ENCODE measurements around the gene SP3. TPM values are rescaled to one million over a fixed set of nuclear protein-coding genes. Genes with fewer than 3 reads are reported as not detected.

The SP3 gene
- total RNA-seq, 1 donor from 2014 or later: 90.9 TPM

DNA sequence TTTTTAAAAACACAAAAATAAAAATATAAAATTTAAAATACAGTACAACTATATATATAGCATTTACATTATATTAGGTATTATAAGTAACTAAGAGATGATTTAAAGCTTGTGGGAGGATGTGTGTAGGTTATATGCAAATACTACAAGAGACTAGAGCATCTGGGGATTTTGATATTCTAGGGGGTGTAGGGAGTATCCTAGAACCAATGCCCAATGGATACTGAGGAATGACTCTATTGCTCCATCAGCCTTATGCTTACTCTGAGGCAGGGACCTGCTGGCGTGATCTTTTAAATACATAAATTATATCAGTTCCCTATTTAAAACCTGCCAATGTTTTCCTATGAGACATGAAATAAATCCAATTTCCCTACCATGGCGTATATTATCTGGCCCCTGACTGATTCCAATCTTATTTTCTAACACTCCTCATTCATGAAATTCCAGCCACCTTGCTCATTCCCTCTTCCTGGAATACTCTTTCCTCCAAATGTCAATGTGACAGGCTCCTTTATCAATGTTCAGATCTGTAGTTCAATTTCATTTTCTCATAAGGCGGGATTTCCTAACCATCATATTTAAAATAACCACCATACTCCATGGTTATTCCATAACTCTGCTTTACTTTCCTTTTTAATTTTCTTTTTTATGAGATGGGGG is 22.2 kb downstream of the SP3 start:
- no peak for DNase-seq (ENCODE audit: low read depth)

DNA sequence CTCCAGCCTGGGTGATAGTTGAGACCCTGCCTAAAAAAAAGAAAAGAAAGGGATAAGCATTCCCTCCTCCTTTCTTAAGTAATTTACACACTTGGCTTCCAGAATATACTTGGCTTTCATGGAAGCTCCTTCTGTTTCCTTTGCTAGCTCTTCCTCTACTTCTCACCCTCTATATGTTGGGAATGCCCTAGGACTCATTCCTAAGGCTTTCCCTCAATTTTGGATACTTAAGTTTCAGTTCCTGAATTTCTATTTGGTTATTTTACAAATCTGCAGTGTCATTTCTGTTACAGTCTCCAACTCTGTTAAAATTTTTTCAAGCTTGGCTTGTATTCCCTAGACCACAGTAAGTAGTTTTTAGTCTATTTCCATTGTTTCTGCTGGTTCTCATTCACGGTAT is 23.6 kb downstream of the SP3 start:
- DNase-seq (ENCODE audit: low read depth): peak; percentile 26

DNA sequence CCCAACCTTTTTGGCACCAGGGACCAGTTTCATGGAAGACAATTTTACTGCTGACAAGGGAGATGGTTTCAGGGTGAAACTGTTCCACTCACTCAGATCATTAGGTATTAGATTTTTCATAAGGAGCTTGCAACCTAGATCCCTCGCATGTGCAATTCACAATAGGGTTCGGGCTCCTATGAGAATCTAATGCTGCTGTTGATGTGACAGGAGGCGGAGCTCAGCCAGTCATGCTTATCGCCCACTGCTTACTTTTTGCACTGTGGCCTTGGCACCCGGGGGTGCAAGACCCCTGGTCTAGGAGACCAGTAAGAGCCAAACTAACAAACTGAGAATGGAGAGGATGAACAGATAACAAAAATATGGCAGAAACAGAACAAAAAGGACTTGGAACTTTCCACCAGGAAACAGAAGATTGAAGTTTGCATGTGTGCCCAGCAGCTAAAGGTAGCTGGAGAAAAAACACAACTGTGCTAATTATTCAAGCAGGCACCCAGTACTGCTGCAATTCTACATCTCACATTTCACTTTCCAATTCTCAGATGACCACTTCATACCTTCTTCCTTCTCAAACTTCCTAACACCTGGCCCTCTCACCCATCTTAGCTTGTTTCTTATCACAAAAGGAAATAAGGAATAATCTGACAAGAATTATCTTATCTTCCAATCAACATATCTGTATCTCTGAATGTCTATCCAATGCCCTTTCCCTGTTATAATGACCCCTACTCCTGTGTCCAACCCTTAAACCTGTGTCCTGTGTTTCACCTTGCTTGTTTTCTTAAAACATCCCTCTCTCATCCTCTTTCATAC is 24.8 kb downstream of the SP3 start:
- DNase-seq (ENCODE audit: low read depth): no peak

DNA sequence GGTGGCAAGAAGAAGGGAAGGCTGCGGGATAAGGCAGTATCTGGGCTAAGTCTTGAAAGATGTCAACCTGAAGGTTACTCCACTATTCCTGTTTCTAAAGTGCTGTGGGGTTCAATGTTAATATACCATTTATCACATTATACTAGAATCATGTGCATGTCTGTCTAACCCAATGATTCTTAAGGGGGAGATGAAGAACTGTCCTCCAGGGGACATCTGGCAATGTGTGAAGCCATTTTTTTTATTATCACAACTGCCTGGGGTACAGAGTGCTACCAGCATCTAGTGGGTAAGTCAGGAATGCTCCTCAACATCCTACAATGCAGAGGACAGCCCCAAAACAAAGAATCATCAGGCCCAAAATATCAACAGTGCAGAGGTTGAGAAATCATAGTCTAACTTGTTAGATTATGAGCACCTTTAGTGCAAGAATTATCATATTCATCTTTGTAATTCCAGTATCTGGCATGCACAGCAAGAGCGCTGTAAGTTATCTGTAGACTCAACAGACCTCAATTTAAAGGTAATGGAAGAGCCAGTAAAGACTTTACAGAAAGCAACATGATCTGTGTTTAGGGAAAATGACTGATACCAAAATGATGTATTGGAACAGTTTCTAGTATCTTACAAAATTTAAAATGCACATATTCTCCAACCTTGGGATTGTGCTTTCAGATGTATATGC is 26.3 kb downstream of the SP3 start:
- DNase-seq (ENCODE audit: low read depth): no peak

DNA sequence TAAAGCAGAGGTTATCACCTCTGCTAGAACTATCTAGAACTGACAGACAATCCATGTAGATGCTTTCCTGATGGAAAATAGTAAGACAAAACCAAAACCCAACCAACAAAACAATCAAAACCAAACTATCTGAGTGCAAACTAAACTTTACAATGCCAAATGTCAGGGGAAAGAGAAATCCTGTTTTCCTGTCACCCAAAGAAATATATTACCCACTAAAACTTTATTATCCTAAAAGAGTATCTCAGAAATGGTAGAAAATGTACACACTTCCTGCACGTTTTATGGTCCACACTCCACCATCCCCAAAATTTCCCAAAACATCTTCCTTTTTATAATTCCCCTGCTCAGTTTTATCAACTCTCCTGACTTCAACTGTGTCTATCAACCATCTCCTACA is 29.9 kb downstream of the SP3 start:
- DNase-seq (ENCODE audit: low read depth): no peak

DNA sequence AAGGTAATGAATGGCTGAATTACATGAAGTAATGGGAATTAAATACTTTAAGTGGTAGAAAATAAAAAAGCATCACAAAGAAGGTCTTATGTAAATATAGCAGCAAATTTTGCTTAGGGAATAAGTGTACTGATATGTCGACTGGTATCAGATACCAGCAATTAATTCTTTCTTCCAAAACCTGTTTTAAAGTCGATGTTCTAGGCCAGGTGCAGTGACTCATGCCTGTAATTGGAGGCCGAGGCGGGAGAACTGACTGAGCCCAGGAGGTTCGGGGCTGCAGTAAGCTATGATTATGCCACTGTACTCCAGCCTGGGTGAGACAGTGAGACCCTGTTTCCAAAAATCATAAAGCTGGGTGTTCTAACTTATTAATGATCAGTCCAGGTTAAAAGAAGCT is 30.3 kb downstream of the SP3 start:
- DNase-seq (ENCODE audit: low read depth): no peak

DNA sequence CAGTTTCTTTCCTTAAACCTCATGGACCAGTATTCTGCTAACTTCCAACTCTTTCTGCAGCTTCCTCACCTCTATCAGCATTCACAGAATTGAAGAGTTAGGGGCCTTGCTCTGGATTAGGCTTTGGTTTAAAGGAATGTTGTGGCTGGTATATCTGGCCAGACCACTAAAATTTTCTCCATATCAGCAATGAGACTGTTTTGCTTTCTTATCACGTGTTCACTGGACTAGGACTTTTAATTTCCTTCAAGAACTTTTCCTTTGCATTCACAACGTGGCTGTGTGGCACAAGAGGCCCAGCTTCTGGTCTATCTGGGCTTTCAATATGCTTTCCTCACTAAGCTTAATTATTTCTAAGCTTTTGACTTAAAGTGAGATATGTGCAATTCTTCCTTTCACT is 33.4 kb downstream of the SP3 start:
- DNase-seq (ENCODE audit: low read depth): no peak

DNA sequence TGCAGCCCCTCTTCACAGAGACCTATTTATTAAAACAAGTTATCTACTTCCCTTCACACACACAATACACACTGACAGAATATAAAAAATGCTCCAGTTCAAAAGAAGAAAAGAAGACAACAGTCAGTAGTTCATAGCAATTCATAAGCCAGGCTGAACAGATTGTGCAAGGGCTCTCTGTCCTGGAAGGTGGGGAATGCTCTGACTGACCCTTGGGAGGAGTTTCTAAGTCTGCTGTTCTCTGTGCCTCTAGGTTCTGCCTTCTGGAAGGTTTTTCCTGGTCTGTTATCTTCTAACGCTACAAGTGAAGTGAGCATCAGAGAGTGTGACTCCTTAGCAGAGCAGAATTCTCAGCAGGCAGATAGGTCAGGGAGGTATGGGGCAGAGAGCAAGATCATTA is 35.7 kb downstream of the SP3 start:
- DNase-seq (ENCODE audit: low read depth): peak; percentile 29

DNA sequence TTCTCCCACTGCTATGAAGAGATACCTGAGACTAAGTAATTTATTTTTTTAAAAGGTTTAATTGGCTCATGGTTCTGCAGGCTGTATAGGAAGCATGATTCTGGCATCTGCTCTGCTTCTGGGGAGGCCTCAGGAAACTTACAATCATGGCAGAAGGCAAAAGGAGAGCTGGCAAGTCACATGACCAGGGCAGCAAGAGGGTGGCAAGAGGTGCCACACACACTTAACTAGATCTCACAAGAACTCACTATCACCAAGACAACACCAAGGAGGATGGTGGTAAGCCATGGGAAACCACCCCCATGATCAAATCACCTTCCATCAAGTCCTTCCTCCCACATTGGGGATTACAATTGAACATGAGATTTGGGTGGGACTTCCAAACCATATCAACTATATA is 38.3 kb downstream of the SP3 start:
- no peak for DNase-seq (ENCODE audit: low read depth)

DNA sequence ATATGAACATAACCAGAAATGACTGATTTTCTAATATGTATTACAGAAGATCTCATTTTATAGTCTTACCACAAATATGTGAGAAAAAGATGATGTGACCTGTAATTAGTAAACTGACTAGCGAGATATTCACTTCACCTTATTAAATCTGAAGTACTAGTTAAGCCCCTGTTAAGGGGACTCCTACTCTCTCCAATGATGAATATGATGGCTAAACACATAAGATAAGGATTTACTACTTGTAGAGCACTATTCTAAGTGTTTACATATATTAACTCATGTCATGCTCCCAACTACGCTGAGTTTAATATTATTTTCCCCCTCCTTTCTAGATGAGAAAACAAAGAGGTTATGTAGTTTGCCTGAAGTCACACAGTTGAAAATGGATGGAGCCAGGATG is 40.9 kb downstream of the SP3 start:
- DNase-seq (ENCODE audit: low read depth): no peak

DNA sequence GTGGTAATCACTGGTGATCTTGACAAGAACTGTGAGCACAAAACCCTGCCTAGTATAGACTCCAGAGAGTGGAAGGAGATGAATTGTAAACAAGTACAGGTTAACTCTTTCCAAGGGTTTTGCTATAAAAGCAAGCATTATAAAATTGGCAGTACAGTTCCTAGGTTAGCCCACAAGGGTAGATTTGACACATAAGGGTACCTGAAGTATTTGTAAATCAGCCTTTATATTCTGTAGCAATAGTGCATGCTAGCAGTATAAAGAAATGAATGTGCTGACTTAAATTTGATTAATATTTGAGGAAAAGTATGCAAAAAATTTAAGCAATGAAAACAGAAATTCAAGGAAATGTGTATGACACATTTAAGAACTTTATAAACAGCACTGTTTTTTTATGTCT is 42.4 kb downstream of the SP3 start:
- DNase-seq (ENCODE audit: low read depth): no peak

DNA sequence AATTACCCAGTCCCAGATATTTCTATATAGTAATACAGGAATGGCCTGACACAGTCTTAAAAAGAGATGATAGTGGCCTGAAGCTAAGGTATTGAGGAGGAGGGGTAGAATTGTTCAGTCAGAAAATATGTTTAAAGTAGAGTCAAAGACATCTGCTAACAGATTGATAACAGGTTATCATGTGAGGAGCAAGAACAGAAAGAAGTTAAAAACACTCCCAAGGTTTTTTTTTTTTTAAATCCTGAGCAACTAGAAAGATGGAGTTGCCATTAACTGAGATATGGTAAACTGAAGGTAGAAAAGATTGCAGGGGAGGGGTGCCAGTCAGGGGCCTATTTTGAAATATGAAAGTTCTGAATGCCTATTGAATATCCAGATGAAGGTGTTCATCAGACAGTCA is 43.1 kb downstream of the SP3 start:
- DNase-seq (ENCODE audit: low read depth): no peak

DNA sequence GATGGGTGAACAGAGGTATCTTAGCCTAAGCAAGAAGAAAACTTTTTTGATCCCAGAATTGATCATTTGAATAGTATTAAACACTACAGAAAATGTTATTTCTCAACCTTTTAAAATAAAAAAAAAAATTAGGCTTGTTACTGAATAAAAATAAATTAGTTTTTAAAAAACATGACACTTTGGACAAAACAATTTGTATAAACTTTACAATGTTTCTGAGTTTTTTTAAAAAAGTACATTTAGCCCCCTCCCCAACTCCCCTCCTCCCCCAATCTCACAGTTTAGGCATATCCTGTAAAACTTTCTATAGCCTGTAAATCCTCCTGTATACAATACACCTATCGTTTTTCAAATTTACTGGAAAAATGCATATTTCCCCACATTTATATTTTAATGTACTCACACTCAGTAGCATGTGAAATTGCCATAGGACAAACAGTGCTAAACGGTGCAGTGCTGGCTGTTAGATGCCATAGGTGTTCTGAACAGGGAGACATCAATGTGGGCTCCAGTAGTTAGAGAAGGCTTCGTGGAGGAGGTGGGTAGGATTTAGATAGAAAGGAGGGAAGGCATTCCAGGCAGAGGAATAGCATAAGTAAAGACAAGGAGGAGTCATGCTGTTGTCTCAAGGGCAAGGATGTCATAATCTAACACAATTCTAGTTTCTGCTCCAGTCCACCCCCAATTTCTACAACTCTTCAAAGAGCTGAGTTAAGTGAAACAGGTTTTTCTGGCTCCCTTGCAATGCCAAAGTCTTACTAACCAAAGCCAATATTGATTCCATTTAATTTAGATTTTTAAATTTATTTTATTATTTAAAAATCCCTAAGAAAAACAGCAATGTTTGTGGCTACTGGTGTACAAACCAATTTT is 50.9 kb downstream of the SP3 start:
- DNase-seq (ENCODE audit: low read depth): no peak

DNA sequence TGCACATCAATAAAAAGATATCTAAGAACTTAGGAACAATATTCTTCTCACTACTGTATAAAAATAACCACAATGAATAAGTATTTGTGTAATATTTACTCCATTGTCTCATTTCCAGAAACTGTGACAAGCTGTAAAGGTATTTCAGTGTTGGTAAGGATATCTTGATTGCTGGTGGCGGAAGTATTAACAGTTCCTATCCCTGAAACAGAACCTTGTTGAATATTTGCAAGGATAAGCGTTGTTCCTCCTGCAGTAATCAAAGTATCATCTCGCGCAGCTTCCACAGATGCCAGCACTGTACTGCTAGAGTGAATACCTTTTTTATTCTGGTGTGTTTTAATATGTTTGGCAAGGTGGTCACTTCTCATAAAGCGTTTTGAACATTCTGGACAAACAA is 55.3 kb downstream of the SP3 start:
- no peak for DNase-seq (ENCODE audit: low read depth)

DNA sequence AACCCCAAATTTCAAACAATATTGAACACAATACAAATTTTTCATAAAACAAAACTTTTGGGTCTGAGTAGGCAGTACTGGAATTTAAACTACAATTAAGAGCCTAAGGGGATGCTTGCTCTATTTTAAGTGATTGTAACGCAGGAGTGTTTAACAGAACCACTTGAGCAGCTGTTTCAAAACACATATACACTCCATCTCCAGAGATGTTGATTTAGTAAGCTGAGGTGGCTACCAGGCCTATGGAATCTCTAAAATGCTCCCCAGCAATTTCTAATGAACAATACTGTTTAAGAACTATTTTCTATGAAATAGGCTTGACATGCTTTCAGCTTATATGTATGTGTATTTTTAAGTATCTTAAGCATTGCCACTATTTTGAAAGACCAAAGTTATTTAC is 58.5 kb downstream of the SP3 start:
- DNase-seq (ENCODE audit: low read depth): no peak

DNA sequence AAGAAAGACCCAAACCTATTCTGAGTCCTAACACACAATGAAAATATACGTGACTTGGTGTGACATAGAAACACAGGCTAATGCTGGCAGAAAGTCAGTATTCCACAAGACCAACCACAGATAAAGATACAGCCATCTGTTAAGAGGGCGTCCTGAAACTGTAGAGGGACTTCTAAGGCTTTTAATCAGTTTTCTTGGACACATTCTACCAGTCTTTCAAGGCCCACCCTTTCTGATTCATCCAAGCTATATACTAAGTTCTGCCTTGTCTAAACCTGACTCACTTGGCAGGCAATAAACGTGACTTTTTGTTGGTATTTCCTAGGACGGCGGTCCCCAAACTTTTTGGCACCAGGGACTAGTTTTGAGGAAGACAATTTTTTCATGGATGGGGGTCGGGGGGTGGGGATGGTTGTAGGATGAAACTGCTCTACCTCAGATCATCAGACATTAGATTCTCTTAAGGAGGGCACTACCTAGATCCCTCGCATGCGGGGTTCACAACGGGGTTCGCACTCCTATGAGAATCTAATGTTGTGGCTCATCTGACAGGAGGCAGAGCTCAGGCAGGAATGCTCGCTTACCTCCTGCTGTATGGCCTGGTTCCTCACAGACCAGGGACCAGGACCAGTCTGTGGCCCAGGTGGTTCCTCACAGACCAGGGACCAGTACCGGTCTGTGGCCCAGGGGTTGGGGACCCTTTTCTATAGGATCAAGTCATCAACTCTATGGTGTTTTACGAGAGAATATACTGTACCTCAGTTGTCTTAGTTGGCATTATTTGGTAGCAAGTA is 61.4 kb downstream of the SP3 start:
- no peak for DNase-seq (ENCODE audit: low read depth)

DNA sequence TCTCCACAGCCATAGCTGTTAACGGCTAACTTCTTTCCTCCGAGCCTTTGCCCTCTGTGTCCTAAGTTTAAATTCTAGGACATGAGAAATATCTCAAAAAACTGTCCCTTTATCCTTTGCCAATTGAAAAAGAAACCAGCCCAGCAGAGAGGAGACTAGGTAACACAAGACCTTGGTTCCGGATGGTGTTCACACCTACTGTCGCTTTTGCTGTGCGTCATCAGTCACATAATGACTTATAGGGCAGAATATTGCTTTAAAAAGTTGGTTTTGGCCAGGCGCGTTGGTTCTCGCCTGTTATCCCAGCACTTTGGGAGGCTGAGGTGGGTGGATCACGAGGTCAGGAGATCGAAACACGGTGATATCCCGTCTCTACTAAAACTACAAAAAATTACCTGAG is 66.2 kb downstream of the SP3 start:
- no peak for DNase-seq (ENCODE audit: low read depth)

DNA sequence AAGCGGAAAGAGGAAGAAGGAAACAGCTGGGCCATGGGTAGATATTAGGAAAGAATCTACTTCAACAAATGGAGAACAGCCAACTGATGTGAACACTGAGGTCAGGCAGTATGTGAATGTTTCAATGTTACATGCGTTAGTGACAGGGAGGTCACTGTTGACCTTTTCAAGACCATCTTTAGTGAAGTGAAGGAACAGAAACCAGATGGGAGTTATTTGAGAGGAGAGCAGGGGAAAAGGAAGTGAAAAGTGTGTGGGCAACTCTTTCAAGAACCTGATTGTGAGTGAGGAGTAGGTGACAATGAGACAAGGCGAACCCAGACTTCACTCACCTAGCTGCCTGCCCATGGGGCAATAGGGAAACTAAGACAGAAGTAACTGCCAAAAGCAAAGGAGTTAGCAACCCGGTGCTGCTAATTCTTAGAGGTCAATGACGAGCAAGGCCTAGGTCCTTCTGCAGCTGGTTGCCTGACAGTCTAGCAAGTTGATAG is 67.0 kb downstream of the SP3 start:
- DNase-seq (ENCODE audit: low read depth): no peak

DNA sequence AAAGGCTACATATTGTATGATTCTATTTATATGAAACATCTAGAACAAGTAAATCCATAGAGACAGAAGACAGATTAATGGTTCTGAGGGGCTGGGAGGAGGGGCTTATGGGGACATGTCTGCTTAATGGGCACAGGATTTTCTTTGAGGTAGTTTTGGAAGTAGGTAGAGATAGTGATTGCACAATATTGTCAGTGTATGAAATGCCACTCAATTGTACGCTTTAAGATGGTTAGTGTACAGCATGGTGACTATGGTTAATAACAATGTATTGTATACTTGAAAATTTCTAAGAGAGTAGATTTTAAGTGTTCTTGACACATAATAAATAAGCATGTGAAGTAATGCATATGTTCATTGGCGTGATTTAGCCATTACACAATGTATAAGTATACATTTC is 68.4 kb downstream of the SP3 start:
- no peak for DNase-seq (ENCODE audit: low read depth)

DNA sequence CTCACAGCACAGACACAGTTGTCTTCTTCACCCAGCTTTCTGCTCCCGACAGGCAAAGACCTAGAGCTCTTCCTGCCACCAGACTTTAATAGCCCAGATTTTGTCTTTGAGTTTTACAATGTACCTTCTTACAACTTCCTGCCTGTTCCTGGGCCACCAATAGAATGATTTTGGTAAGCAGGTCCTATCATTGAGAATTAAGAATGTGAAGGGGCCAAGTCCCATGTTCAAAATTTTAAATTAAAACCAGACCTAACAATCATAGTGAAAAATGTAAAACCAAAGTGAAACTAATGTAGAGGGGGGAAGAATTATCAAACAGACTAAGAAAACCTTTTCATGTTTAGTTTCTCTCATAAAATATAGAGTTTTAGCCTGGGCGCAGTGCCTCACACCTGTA is 72.8 kb downstream of the SP3 start:
- DNase-seq (ENCODE audit: low read depth): no peak

All from renal cortical epithelial cell (primary cell).